Activated naive CD4-positive, alpha-beta T cell (primary cell): Measurements from ENCODE around the gene RSPH9.

ENCODE experiments used
- DNase-seq, 4 experiments: peaks; one replicate each; lab custom pipeline; 2025; lab: John Stamatoyannopoulos, UW

RSPH9 gene

GRCh38 chr6:43644940-43645612 lies at the start of gene RSPH9:
Gene RSPH9, plus strand, starts transcription at chr6:43645036. Its CDS starts 63 bp downstream, at chr6:43645099.
- peak in 3 of 4 experiments; percentile 11 to 50 (median 25) for DNase-seq

- DNase-seq: no peak
Observed at GRCh38 chr6:43600595-43600994, 44.2 kb upstream of the RSPH9 start.

GRCh38 chr6:43604174-43604573 lies 40.7 kb upstream of the RSPH9 start:
- DNase-seq: no peak

GRCh38 chr6:43606019-43606418 lies 38.8 kb upstream of the RSPH9 start:
- DNase-seq: no peak

GRCh38 chr6:43608310-43608763 lies 36.5 kb upstream of the RSPH9 start:
- peak in 3 of 4 experiments; percentile 12 to 32 (median 31) for DNase-seq

- no peak for DNase-seq
Observed at GRCh38 chr6:43608807-43609206, 36.0 kb upstream of the RSPH9 start.

GRCh38 chr6:43609402-43609801 lies 35.4 kb upstream of the RSPH9 start:
- no peak for DNase-seq

GRCh38 chr6:43610431-43610830 lies 34.4 kb upstream of the RSPH9 start:
- no peak for DNase-seq

- no peak for DNase-seq
Observed at GRCh38 chr6:43613721-43614395, 31.0 kb upstream of the RSPH9 start.

GRCh38 chr6:43614396-43614730 lies 30.5 kb upstream of the RSPH9 start:
- DNase-seq: no peak

GRCh38 chr6:43616725-43617472 lies 27.9 kb upstream of the RSPH9 start:
- DNase-seq: no peak

- no peak for DNase-seq
Observed at GRCh38 chr6:43621078-43621835, 23.6 kb upstream of the RSPH9 start.

- no peak for DNase-seq
Observed at GRCh38 chr6:43621836-43622180, 23.0 kb upstream of the RSPH9 start.

- DNase-seq: no peak
Observed at GRCh38 chr6:43622541-43622940, 22.3 kb upstream of the RSPH9 start.

GRCh38 chr6:43623880-43624785 lies 20.7 kb upstream of the RSPH9 start:
- DNase-seq: no peak

- no peak for DNase-seq
Observed at GRCh38 chr6:43624786-43625288, 20.0 kb upstream of the RSPH9 start.

GRCh38 chr6:43625393-43625992 lies 19.3 kb upstream of the RSPH9 start:
- DNase-seq: no peak

- DNase-seq: no peak
Observed at GRCh38 chr6:43627008-43627825, 17.6 kb upstream of the RSPH9 start.

GRCh38 chr6:43628393-43629103 lies 16.3 kb upstream of the RSPH9 start:
- DNase-seq: peak in 3 of 4 experiments; percentile 17 to 54 (median 20)
